Measurements from ENCODE around the gene SCN1B. TPM values are rescaled to one million over a fixed set of nuclear protein-coding genes. Genes with fewer than 3 reads are reported as not detected.

SCN1B gene
- total RNA-seq, 4 donors from 2014 or later, result 0.60 to 14.2 (median 3.2) TPM

GRCh38 chr19:35019144-35019543 lies 11.1 kb upstream of the SCN1B start:
- no peak for DNase-seq
- Histone ChIP-seq H3K9me3 (no peaks in the 10 kb centered on the region), H3K4me3 (no peak overlapping the region), H3K27ac (no peak overlapping the region), H3K4me1 (peaks cover 0 to 5% (median 0%) of the 10 kb centered on the region in 4 donors), H3K36me3 (peaks cover 0 to 29% (median 14%) of the 10 kb centered on the region in 4 donors), H3K27me3 (no peaks in the 10 kb centered on the region)
- in situ Hi-C loops (cut with MboI; ENCODE audit: low pct_ligation_motif_present in 1 of 4, low pct_unique_long_range_greater_than_20kb in 1 of 4, low sequenced_read_pairs in 3 of 4) (loop anchor here in 2 of 4 donors (5.0 to 10.0 kb wide), 2 partner anchors 42 to 54 kb away; partner anchors contain the start of gene ZNF792 (in 1 of the 2)), intact Hi-C loops (cut with DNase I; ENCODE audit: low total_unique reads) (no loop called here)
- WGBS, 2 donors (ENCODE audit: low coverage in 1 of 2), result 96% methylated on average over 22 of the region's 22 CpGs; no CpG with 5 or more reads in 1 of the 2 donors
- no peak for TF ChIP-seq CTCF (IDR thresholded peaks at IDR 0.05)
- no peak for TF ChIP-seq EP300 (IDR thresholded peaks at IDR 0.05; ENCODE audit: low read depth)
- no peak for TF ChIP-seq POLR2A (IDR thresholded peaks at IDR 0.05)
- TF ChIP-seq POLR2AphosphoS5 (IDR thresholded peaks at IDR 0.05), result no peak

DNA sequence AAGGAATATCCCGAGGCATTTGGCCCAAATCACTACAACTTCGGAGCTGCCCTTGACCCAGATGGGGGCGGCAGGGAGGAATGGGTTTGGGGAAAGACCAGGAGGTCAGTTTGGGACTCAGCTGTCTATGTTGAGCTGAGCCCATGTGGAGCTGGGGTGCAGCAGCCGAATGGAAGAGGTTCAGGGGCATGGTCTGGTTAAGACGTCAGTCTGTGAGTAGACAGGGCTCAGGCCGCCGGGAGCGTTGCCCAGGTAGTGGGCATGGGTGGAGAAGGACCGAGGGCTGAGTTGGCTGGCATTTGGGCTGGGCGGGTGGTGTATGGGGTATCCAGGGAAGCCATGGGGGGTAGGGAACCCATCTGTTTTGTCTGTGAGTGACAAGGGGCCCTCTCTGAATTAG lies 9.3 kb upstream of the SCN1B start:
- no peak for DNase-seq
- Histone ChIP-seq H3K27me3 (no peaks in the 10 kb centered on the region), H3K36me3 (peaks cover 0 to 29% (median 14%) of the 10 kb centered on the region in 4 donors), H3K9me3 (no peaks in the 10 kb centered on the region), H3K27ac (no peak overlapping the region), H3K4me1 (no peaks in the 10 kb centered on the region), H3K4me3 (no peak overlapping the region)
- 80 to 93% methylated on average over 2 to 10 of the region's 10 CpGs for WGBS, 2 donors (ENCODE audit: low coverage in 1 of 2)
- in situ Hi-C loops (cut with MboI; ENCODE audit: low pct_ligation_motif_present in 1 of 4, low pct_unique_long_range_greater_than_20kb in 1 of 4, low sequenced_read_pairs in 3 of 4), result no loop called here
- intact Hi-C loops (cut with DNase I; ENCODE audit: low total_unique reads), result no loop called here
- TF ChIP-seq CTCF (IDR thresholded peaks at IDR 0.05), result no peak
- TF ChIP-seq POLR2A (IDR thresholded peaks at IDR 0.05), result no peak
- TF ChIP-seq POLR2AphosphoS5 (IDR thresholded peaks at IDR 0.05), result no peak
- TF ChIP-seq EP300 (IDR thresholded peaks at IDR 0.05; ENCODE audit: low read depth), result no peak

DNA sequence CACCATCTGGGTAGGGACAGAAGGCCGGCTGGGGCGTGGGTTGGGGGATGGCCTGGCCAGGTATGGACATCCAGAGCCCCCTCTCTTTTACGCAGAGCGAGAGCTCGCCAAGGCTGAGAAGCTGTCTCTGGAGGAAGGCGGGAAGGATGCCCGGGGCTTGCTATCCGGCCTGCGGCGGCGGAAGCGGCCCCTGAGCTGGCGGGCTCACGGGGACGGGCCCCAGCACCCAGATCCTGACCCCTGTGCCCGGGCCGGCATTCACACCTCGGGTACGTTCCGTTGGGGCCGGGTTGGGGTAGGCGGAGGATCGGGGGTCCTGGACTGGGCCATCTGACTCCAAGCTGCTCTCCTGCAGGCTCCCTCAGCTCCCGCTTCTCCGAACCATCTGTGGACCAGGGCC lies 8.7 kb upstream of the SCN1B start:
- TF ChIP-seq EP300 (IDR thresholded peaks at IDR 0.05; ENCODE audit: low read depth) (no peak), POLR2AphosphoS5 (IDR thresholded peaks at IDR 0.05) (no peak), CTCF (IDR thresholded peaks at IDR 0.05) (no peak)
- intact Hi-C loops (cut with DNase I; ENCODE audit: low total_unique reads) (no loop called here), in situ Hi-C loops (cut with MboI; ENCODE audit: low pct_ligation_motif_present in 1 of 4, low pct_unique_long_range_greater_than_20kb in 1 of 4, low sequenced_read_pairs in 3 of 4) (no loop called here)
- H3K27ac ChIP-seq, result no peak overlapping the region
- 94 to 97% methylated on average over 3 to 25 of the region's 25 CpGs for WGBS, 2 donors (ENCODE audit: low coverage in 1 of 2)
- DNase-seq, result no peak
- no peaks in the 10 kb centered on the region for H3K9me3 ChIP-seq
- H3K36me3 ChIP-seq, result peaks cover 0 to 29% (median 14%) of the 10 kb centered on the region in 4 donors
- H3K4me3 ChIP-seq, result no peak overlapping the region
- H3K4me1 ChIP-seq, result no peaks in the 10 kb centered on the region
- no peaks in the 10 kb centered on the region for H3K27me3 ChIP-seq

DNA sequence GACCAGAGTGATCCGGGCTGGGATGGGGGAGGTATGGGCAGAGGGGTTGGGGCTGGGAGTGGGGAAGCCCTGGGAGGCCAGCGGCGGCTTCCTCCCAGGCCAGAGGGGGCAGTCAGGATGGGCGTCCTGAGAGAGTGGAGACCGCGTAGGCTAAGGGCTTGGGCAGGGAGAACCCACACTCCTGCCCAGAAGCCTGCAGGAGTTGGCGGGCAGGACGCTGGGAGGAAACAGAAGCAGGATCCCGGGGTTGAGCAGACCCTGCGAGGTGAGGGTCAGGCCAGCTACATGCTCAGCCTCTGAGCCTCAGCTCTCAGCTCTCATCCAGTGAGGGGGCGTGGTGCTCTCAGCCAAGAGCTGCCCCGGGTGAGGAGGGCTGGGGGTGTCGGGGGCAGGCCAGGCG lies 7.8 kb upstream of the SCN1B start:
- 95% methylated on average over 11 of the region's 14 CpGs; no CpG with 5 or more reads in 1 of the 2 donors for WGBS, 2 donors (ENCODE audit: low coverage in 1 of 2)
- intact Hi-C loops (cut with DNase I; ENCODE audit: low total_unique reads), result no loop called here
- Histone ChIP-seq H3K27ac (no peak overlapping the region), H3K4me3 (no peak overlapping the region), H3K4me1 (no peaks in the 10 kb centered on the region), H3K27me3 (no peaks in the 10 kb centered on the region), H3K36me3 (peaks cover 0 to 29% (median 14%) of the 10 kb centered on the region in 4 donors), H3K9me3 (no peaks in the 10 kb centered on the region)
- DNase-seq, result no peak
- TF ChIP-seq POLR2A (IDR thresholded peaks at IDR 0.05) (no peak), EP300 (IDR thresholded peaks at IDR 0.05; ENCODE audit: low read depth) (no peak), POLR2AphosphoS5 (IDR thresholded peaks at IDR 0.05) (no peak), CTCF (IDR thresholded peaks at IDR 0.05) (no peak)
- in situ Hi-C loops (cut with MboI; ENCODE audit: low pct_ligation_motif_present in 1 of 4, low pct_unique_long_range_greater_than_20kb in 1 of 4, low sequenced_read_pairs in 3 of 4), result no loop called here

Data from transverse colon (tissue), 4 donors.